ENCODE measurements around the gene SNX11. TPM values are rescaled to one million over a fixed set of nuclear protein-coding genes. Genes with fewer than 3 reads are reported as not detected.

The SNX11 gene
- total RNA-seq, 4 donors from 2014 or later, result 10.1 to 19.1 (median 18.4) TPM

DNA sequence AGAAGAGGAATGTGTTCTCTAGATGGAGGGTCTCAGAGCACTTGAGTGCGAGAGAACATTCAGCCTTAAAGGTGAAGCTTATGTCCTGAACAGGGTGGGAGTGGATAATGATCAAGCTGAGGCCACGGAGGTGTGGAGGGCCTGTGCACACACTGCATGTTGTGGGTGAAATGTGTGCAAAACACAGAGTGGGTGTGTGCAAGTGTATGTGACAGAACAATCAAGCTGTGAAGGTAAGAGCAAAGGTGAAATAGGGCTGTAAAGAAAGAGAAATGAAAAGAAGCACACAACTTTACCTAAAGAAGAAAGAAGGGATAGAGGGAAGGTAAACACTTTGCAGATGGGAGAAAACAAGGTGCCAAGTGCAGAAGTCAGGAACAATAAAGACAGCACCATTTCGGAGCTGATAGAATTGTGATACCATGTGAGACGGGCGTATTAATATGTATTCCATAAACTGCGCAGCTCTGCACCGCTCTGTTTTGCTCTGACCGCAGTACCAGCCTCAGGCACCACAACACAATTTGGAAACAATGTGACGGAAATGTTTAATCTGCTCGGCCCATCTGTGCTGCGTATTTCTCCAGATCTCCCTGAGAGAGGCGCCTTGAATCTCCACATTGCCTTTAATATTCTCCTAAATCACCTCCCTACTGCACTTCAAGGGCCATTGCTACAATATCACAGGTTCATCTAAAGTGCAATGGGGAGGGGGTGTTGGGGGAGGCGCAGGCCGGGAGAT lies 40.6 kb downstream of the SNX11 start:
- DNase-seq (ENCODE audit: low spot score) (no peak), ATAC-seq (ENCODE audit: low FRiP score) (no peak)
- TF ChIP-seq, protein P1, sequence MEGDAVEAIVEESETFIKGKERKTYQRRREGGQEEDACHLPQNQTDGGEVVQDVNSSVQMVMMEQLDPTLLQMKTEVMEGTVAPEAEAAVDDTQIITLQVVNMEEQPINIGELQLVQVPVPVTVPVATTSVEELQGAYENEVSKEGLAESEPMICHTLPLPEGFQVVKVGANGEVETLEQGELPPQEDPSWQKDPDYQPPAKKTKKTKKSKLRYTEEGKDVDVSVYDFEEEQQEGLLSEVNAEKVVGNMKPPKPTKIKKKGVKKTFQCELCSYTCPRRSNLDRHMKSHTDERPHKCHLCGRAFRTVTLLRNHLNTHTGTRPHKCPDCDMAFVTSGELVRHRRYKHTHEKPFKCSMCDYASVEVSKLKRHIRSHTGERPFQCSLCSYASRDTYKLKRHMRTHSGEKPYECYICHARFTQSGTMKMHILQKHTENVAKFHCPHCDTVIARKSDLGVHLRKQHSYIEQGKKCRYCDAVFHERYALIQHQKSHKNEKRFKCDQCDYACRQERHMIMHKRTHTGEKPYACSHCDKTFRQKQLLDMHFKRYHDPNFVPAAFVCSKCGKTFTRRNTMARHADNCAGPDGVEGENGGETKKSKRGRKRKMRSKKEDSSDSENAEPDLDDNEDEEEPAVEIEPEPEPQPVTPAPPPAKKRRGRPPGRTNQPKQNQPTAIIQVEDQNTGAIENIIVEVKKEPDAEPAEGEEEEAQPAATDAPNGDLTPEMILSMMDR (IDR thresholded peaks at IDR 0.05), result no peak

DNA sequence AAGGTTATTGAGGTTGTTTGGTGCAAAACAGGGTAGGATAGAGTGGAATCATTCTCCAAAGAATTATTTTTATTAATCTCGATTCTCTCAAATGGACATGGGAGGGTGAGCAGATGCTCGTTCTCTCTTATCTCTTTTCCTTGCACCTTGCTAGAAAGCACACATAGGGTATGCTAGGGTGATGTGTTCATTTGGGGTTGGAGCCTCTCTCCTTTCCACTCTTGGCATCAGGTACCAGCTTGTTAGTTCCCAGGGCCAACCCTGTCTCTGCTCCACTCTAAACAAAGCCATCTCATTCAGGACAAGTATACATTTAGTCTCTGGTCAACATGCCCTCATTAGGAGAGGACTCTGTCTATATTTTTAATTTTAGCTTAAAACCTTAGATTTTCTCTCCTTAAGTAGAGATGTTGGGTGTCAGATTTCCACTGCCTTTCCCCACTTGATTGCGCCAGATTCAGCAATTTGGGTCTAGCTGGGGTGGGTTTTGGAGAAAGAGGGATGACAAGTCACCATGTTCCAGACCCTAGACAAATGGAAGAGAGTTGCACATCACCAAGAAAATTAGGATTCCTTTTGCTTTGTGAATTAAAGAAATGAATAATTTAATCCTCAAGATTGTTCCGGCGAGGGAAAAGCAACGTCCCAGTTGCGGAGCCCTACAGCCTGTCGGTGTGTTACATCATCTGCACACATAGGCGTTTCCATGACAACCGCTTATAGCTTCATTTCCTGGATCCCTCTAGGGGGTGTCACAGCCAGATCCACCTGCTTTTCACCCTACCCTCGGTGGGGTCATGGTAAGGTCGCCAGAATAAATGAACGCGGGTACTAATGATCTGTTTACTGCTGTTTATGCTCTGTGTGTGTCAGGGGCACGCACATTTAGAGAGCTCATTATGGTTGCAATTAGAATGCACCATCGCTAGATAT lies 41.6 kb downstream of the SNX11 start:
- TF ChIP-seq, protein P1 (IDR thresholded peaks at IDR 0.05), result no peak
- DNase-seq (ENCODE audit: low spot score), result no peak
- ATAC-seq (ENCODE audit: low FRiP score), result no peak

DNA sequence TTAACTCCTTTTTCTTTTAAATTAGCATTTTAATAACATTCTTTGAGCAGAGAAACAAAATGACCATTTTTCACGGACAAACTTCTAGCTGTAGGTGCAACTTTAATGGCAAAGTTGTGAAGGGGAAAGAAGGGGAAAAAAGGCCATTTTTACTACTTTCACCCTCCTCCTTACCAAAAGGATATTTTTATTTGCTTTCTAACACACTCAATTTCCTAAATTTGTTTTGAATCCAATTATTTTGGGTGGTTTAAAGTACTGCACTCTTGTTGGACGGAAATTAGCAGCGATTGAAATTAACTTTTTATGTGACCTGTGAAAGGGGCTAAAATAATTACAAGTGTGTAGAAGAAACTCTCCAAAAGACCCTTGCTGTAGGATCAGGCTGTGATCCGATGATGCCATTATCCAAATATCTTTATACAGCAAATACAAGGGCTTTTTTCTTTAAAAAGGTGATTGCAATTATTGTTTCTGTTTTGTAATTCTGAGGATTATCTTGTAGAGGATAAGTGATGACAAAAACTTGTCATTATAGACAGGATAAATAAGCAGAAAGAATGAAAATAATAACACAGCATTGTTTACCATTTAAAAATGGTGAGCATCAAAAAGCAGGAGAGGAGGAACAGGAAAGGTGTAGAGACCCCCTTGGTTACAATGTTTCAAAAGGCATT lies 42.4 kb downstream of the SNX11 start:
- no peak for DNase-seq (ENCODE audit: low spot score)
- TF ChIP-seq, protein P1 (IDR thresholded peaks at IDR 0.05), result no peak
- ATAC-seq (ENCODE audit: low FRiP score), result no peak

DNA sequence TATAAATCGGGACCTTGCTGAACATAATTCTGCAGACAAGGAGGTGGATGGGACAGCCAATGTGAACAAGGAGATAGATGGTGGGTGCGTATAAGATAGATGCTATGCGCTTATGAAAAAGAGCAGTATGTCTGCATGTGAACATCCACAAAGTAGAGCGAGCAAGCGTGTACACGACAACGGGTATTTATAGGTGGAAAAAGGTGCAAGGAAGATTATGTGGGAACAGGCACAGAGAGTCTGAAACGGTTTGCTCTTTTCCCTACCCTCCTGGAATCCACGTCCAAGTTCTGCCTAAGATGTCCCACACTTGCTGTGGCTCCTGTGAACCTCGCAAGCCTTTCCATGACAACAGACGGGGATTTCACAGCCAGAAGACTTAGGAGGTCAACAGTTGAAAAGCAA lies 43.0 kb downstream of the SNX11 start:
- TF ChIP-seq, protein P1 (IDR thresholded peaks at IDR 0.05), result no peak
- ATAC-seq (ENCODE audit: low FRiP score) (no peak), DNase-seq (ENCODE audit: low spot score) (no peak)

DNA sequence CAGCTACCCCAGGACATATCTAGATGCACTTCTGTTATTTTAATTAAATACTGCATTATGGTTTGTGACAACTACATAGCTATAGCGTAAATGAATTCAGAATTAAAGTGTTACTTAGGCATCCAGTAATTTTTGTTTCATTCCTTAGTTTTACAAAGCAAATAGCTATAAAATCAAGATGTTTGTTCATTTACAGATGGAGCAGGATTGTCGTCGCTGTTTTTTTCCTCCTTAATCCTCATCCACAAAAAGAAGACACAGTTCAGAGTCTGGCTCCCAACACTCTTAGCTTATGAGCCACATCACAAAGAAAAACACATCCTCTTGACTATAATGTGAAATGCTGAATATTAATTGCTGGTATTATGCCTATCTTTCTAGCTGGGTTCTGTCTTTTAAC lies 43.7 kb downstream of the SNX11 start:
- TF ChIP-seq, protein P1 (IDR thresholded peaks at IDR 0.05), result no peak
- ATAC-seq (ENCODE audit: low FRiP score) (no peak), DNase-seq (ENCODE audit: low spot score) (no peak)

DNA sequence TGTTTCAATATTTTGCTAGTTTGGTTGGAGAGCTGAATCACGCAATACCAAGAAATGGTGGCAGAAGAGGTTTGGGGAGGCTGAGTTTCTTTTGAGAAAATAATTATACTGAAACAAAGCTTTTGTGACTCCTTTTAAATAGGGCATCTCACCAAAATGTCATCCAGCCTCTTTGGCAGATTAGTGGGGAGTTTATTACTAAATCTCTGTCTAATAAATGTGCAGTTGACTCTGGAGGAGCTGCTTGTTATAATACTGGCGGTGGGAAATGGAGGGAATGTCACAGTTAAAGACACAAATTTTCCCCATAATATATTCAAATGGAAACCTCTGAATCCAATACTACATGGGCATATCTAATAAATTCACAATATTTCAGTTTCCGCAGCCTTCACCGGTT lies 44.7 kb downstream of the SNX11 start:
- DNase-seq (ENCODE audit: low spot score) (no peak), ATAC-seq (ENCODE audit: low FRiP score) (no peak)
- TF ChIP-seq, protein P1 (IDR thresholded peaks at IDR 0.05), result no peak
